H9 (cell line): Measurements from ENCODE around the gene P2RX2. TPM values are rescaled to one million over a fixed set of nuclear protein-coding genes. Genes with fewer than 3 reads are reported as not detected.

Source experiments
- DNase-seq: peaks from one replicate; pipeline ENCODE4 v3.0.0-alpha.2; 2017
- H2AFZ ChIP-seq: one replicate; pipeline ENCODE4 v1.6.1; 2013; ENCODE audit warnings: mild to moderate bottlenecking, low read length, control low read depth, moderate library complexity
- H2AK5ac ChIP-seq: 2 replicates; pipeline ENCODE4 v1.6.1; 2013; ENCODE audit warnings: low read length, control low read depth, mixed read lengths; ENCODE audit not compliant: insufficient read length
- H2BK120ac ChIP-seq: one replicate; pipeline ENCODE4 v1.6.1; 2013; ENCODE audit warnings: low read depth, mild to moderate bottlenecking, low read length, control low read depth, inconsistent platforms; ENCODE audit not compliant: poor library complexity, severe bottlenecking
- H2BK12ac ChIP-seq: 2 replicates; pipeline ENCODE4 v1.6.1; 2013; ENCODE audit warnings: low read length, control low read depth, mixed read lengths, low read depth; ENCODE audit not compliant: insufficient read length
- H2BK15ac ChIP-seq: 2 replicates; pipeline ENCODE4 v1.6.1; 2013; ENCODE audit warnings: low read depth, low read length, control low read depth
- H2BK20ac ChIP-seq: one replicate; pipeline ENCODE4 v1.6.1; 2013; ENCODE audit warnings: low read depth, mild to moderate bottlenecking, low read length, control low read depth, inconsistent platforms; ENCODE audit not compliant: poor library complexity, severe bottlenecking
- H2BK5ac ChIP-seq: 2 replicates; pipeline ENCODE4 v1.6.1; 2013; ENCODE audit warnings: low read length, control low read depth, mixed read lengths; ENCODE audit not compliant: insufficient read length
- H3K14ac ChIP-seq: 2 replicates; pipeline ENCODE4 v1.6.1; 2013; ENCODE audit warnings: low read length, control low read depth; ENCODE audit not compliant: insufficient read depth
- H3K18ac ChIP-seq: 2 replicates; pipeline ENCODE4 v1.6.1; 2013; ENCODE audit warnings: low read depth, mild to moderate bottlenecking, mixed read lengths, low read length, control low read depth; ENCODE audit not compliant: insufficient read length
- H3K23ac ChIP-seq: 2 replicates; pipeline ENCODE4 v1.6.1; 2013; ENCODE audit warnings: low read length, control low read depth, mixed read lengths, low read depth; ENCODE audit not compliant: insufficient read length
- H3K23me2 ChIP-seq: 2 replicates; pipeline ENCODE4 v1.6.1; 2013; ENCODE audit warnings: low read depth, mild to moderate bottlenecking, mixed read lengths, low read length, control low read depth; ENCODE audit not compliant: insufficient read length, poor library complexity, severe bottlenecking
- H3K27ac ChIP-seq: 2 replicates; pipeline ENCODE4 v1.5.1; 2013; ENCODE audit warnings: low read length, control low read depth, mixed read lengths, low read depth; ENCODE audit not compliant: insufficient read length
- H3K27me3 ChIP-seq: 2 replicates; pipeline ENCODE4 v1.6.1; 2013; ENCODE audit warnings: low read length, control low read depth, inconsistent platforms; ENCODE audit not compliant: insufficient read depth
- H3K4ac ChIP-seq: 2 replicates; pipeline ENCODE4 v1.6.1; 2013; ENCODE audit warnings: low read depth, mild to moderate bottlenecking, control low read depth, inconsistent platforms, low read length, moderate library complexity
- H3K4me1 ChIP-seq: 2 replicates; pipeline ENCODE4 v1.6.1; 2013; ENCODE audit warnings: low read length, control low read depth, inconsistent platforms; ENCODE audit not compliant: insufficient read depth
- H3K4me2 ChIP-seq: 2 replicates; pipeline ENCODE4 v1.6.1; 2013; ENCODE audit warnings: low read length, control low read depth, mixed read lengths; ENCODE audit not compliant: insufficient read length, insufficient read depth
- H3K56ac ChIP-seq: 2 replicates; pipeline ENCODE4 v1.6.1; 2013; ENCODE audit warnings: low read depth, mild to moderate bottlenecking, mixed read lengths, low read length, control low read depth; ENCODE audit not compliant: insufficient read length
- H3K79me1 ChIP-seq: 2 replicates; pipeline ENCODE4 v1.6.1; 2013; ENCODE audit warnings: low read depth, mild to moderate bottlenecking, moderate library complexity, low read length, control low read depth, inconsistent platforms; ENCODE audit not compliant: insufficient read depth, poor library complexity, severe bottlenecking
- H3K79me2 ChIP-seq: 2 replicates; pipeline ENCODE4 v1.6.1; 2013; ENCODE audit warnings: low read length, control low read depth, inconsistent platforms; ENCODE audit not compliant: insufficient read depth
- H3K9ac ChIP-seq: 2 replicates; pipeline ENCODE4 v1.6.1; 2013; ENCODE audit warnings: low read length, control low read depth, mixed read lengths; ENCODE audit not compliant: insufficient read length; ENCODE audit errors: extremely low read depth
- H3K9me3 ChIP-seq: one replicate; pipeline ENCODE4 v1.6.1; 2013; ENCODE audit warnings: low read depth, low read length, inconsistent platforms; ENCODE audit not compliant: control insufficient read depth
- H3T11ph ChIP-seq: one replicate; pipeline ENCODE4 v1.6.1; 2013; ENCODE audit warnings: mild to moderate bottlenecking, low read length, control low read depth, inconsistent platforms
- H4K20me1 ChIP-seq: one replicate; pipeline ENCODE4 v1.6.1; 2013; ENCODE audit not compliant: control insufficient read depth, insufficient read length, insufficient read depth
- H4K5ac ChIP-seq: 2 replicates; pipeline ENCODE4 v1.6.1; 2013; ENCODE audit warnings: low read depth, mild to moderate bottlenecking, mixed read lengths, low read length, control low read depth; ENCODE audit not compliant: insufficient read length
- H4K8ac ChIP-seq: replicated peaks from 2 replicates; pipeline ENCODE4 v1.6.1; 2013; ENCODE audit warnings: low read length, control low read depth, mixed read lengths, low read depth; ENCODE audit not compliant: insufficient read length
- H4K91ac ChIP-seq: 2 replicates; pipeline ENCODE4 v1.6.1; 2013; ENCODE audit warnings: low read depth, mild to moderate bottlenecking, moderate library complexity, mixed read lengths, low read length, control low read depth; ENCODE audit not compliant: insufficient read length
- H3K27ac Mint-ChIP-seq, 3 experiments: 2 replicates in 2 of 3; 3 replicates in 1 of 3; pipeline ENCODE4 v1.8.0; 2020 to 2021; ENCODE audit warnings: mixed read lengths in 3 of 3, mild to moderate bottlenecking in 1 of 3, moderate library complexity in 1 of 3
- H3K27me3 Mint-ChIP-seq: 2 replicates; pipeline ENCODE4 v1.8.0; 2021; ENCODE audit warnings: low read depth, mild to moderate bottlenecking, moderate library complexity, mixed read lengths
- H3K36me3 Mint-ChIP-seq, 3 experiments: 2 replicates in 2 of 3; 3 replicates in 1 of 3; pipeline ENCODE4 v1.8.0; 2020 to 2021; ENCODE audit warnings: low read depth in 3 of 3, mixed read lengths in 3 of 3; ENCODE audit not compliant: insufficient read depth in 1 of 3
- H3K4me1 Mint-ChIP-seq, 2 experiments: 2 replicates each; pipeline ENCODE4 v1.8.0; 2020; ENCODE audit warnings: mixed read lengths in 2 of 2
- H3K4me3 Mint-ChIP-seq, 2 experiments: 2 replicates in 1 of 2; 3 replicates in 1 of 2; pipeline ENCODE4 v1.8.0; 2020 to 2021; ENCODE audit warnings: mild to moderate bottlenecking in 2 of 2, mixed read lengths in 2 of 2, moderate library complexity in 1 of 2
- H3K9me3 Mint-ChIP-seq, 2 experiments: 2 replicates in 1 of 2; 3 replicates in 1 of 2; pipeline ENCODE4 v1.8.0; 2020; ENCODE audit warnings: mild to moderate bottlenecking in 2 of 2, mixed read lengths in 2 of 2, moderate library complexity in 1 of 2
- WGBS: extraction: QIAGEN DNeasy Blood & Tissue Kit; methylation state at CpG from one replicate; pipeline ENCODE4 v1.1.7; 2013; ENCODE audit warnings: missing lambda C conversion rate, low lambda C conversion rate, mixed read lengths; ENCODE audit not compliant: insufficient read length; ENCODE audit errors: extremely low coverage; 5-methylcytosine and 5-hydroxymethylcytosine counted together
- total RNA-seq: library from RNA; stranded (reverse); gene quantifications from 2 replicates; pipeline ENCODE4 v1.2.1, GENCODE V29; 2021
- TF ChIP-seq, protein P1 (sequence below): fragments of 200-600 bp; sonication (generic); conservative IDR thresholded peaks from 3 replicates; pipeline ENCODE4 v1.8.0; 2021; ENCODE audit warnings: antibody characterized with exemption, mild to moderate bottlenecking

P2RX2 gene
- total RNA-seq, 1 experiment from 2014 or later: 1.8 TPM

DNA sequence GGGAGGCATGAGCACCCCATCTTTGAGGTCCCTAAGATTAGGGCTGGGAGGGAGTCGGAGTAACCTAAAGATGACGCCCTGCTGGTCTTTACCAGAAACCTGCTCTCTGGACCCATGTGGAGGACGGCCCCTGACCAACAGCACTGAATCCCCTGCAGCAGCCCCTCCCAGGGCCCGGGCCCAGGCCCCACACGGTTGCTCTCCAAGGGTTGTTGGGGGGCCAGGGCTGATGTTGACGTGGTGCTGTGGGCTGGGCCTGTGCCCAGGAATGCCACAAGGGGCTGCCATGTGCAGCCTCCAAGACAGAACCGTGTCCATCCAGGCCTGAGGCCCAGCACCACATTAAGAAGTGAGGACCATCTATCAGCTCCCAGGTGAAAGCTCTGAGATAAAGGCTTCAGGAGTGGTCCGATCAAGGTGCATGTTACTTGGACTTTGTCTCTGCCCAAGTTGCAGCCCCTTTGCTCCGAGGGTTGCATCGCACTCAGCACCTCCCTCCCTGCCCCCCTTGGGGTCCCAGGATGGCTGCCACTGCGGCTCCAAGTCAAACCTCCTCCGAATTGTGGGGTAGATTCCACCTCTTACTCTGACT lies 37.8 kb upstream of the P2RX2 start:
- H3K4ac ChIP-seq: no peak overlapping the region
- H3K79me1 ChIP-seq: no peaks in the 10 kb centered on the region
- no peak overlapping the region for H2BK5ac ChIP-seq
- WGBS: no CpG with 5 or more reads among the region's 12 CpGs
- no peak overlapping the region for H3K27ac Mint-ChIP-seq
- H3K9me3 Mint-ChIP-seq: no peaks in the 10 kb centered on the region
- no peaks in the 10 kb centered on the region for H3K4me1 ChIP-seq
- no peak overlapping the region for H2BK12ac ChIP-seq
- no peaks in the 10 kb centered on the region for H3K9me3 ChIP-seq
- peaks cover 8 to 37% (median 27%) of the 10 kb centered on the region in 3 experiments; a peak in 6 of 7 replicates for H3K36me3 Mint-ChIP-seq
- no peak overlapping the region for H3K14ac ChIP-seq
- H2BK20ac ChIP-seq: no peak overlapping the region
- H3K4me3 Mint-ChIP-seq: no peak overlapping the region
- no peak overlapping the region for H2BK15ac ChIP-seq
- no peak overlapping the region for H3K56ac ChIP-seq
- no peak overlapping the region for H3K27ac ChIP-seq
- peaks cover 8% of the 10 kb centered on the region; the same call in 1 of the 2 replicates for H3K27me3 ChIP-seq
- no peak overlapping the region for H3K9ac ChIP-seq
- H3K23ac ChIP-seq: no peak overlapping the region
- TF ChIP-seq, protein P1, sequence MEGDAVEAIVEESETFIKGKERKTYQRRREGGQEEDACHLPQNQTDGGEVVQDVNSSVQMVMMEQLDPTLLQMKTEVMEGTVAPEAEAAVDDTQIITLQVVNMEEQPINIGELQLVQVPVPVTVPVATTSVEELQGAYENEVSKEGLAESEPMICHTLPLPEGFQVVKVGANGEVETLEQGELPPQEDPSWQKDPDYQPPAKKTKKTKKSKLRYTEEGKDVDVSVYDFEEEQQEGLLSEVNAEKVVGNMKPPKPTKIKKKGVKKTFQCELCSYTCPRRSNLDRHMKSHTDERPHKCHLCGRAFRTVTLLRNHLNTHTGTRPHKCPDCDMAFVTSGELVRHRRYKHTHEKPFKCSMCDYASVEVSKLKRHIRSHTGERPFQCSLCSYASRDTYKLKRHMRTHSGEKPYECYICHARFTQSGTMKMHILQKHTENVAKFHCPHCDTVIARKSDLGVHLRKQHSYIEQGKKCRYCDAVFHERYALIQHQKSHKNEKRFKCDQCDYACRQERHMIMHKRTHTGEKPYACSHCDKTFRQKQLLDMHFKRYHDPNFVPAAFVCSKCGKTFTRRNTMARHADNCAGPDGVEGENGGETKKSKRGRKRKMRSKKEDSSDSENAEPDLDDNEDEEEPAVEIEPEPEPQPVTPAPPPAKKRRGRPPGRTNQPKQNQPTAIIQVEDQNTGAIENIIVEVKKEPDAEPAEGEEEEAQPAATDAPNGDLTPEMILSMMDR: no peak
- no peak overlapping the region for H2AK5ac ChIP-seq
- H3K4me2 ChIP-seq: no peak overlapping the region
- DNase-seq: no peak
- peaks cover 65% of the 10 kb centered on the region for H3K27me3 Mint-ChIP-seq
- no peak overlapping the region for H4K8ac ChIP-seq
- H2BK120ac ChIP-seq: no peak overlapping the region
- no peak overlapping the region for H2AFZ ChIP-seq
- no peak overlapping the region for H3K18ac ChIP-seq
- H4K91ac ChIP-seq: no peak overlapping the region
- no peak overlapping the region for H4K5ac ChIP-seq
- peaks cover 16% of the 10 kb centered on the region for H3K23me2 ChIP-seq
- H3K79me2 ChIP-seq: no peaks in the 10 kb centered on the region
- peaks cover 2% of the 10 kb centered on the region for H4K20me1 ChIP-seq
- no peak overlapping the region for H3T11ph ChIP-seq
- peaks cover 4 to 10% of the 10 kb centered on the region in 2 experiments for H3K4me1 Mint-ChIP-seq
